WTC11 (cell line): Measurements from ENCODE around the gene TRIM9. TPM values are rescaled to one million over a fixed set of nuclear protein-coding genes. Genes with fewer than 3 reads are reported as not detected.
A peak's percentile ranks its signal among the peaks of the same experiment; 100 is the strongest.

Source experiments
- ATAC-seq: fragments of 200-7000 bp; cut with Tn5 transposase; 2 replicates; pipeline ENCODE4 v1.10.0; 2021; ENCODE audit warnings: mild to moderate bottlenecking, moderate library complexity
- CTCF ChIA-PET: fragments of 300-600 bp; sonication (Branson Sonifier 250); formaldehyde crosslinking; loops from one replicate; lab custom pipeline; 2021; ENCODE audit warnings: antibody characterized with exemption; lab: Charles Lee
- POLR2A ChIA-PET: fragments of 350-600 bp; sonication (Branson Sonifier 250); formaldehyde crosslinking; loops from one replicate; lab custom pipeline; 2021; ENCODE audit warnings: antibody characterized with exemption; lab: Charles Lee
- DNase-seq: peaks from one replicate; pipeline ENCODE4 v3.0.0; 2021; ENCODE audit warnings: low spot score
- H3K27ac Mint-ChIP-seq: 2 replicates; pipeline ENCODE4 v1.8.0; 2021; ENCODE audit warnings: mixed read lengths
- H3K27me3 Mint-ChIP-seq: 2 replicates; pipeline ENCODE4 v1.8.0; 2021; ENCODE audit warnings: low read depth, mild to moderate bottlenecking, moderate library complexity, mixed read lengths
- H3K36me3 Mint-ChIP-seq: 2 replicates; pipeline ENCODE4 v1.8.0; 2021; ENCODE audit warnings: mixed read lengths
- H3K4me1 Mint-ChIP-seq: 2 replicates; pipeline ENCODE4 v1.8.0; 2022; ENCODE audit warnings: mixed read lengths
- H3K4me3 Mint-ChIP-seq: 2 replicates; pipeline ENCODE4 v1.8.0; 2021; ENCODE audit warnings: mild to moderate bottlenecking, moderate library complexity, mixed read lengths
- H3K9me3 Mint-ChIP-seq: 2 replicates; pipeline ENCODE4 v1.8.0; 2021; ENCODE audit warnings: mixed read lengths
- CBFB ChIP-seq: sonication (generic); formaldehyde crosslinking; IDR thresholded peaks from 2 replicates; pipeline ENCODE4 v1.8.1; 2022; ENCODE audit warnings: mild to moderate bottlenecking, low read depth, missing genetic modification reagents
- ETV6 ChIP-seq: sonication (generic); formaldehyde crosslinking; IDR thresholded peaks from 2 replicates; pipeline ENCODE4 v1.8.1; 2022; ENCODE audit warnings: mild to moderate bottlenecking, missing genetic modification reagents
- HMGA2 ChIP-seq: fragments of 250-450 bp; sonication (Bioruptor Pico); IDR thresholded peaks from 2 replicates; pipeline ENCODE4 v1.4.0; 2021; ENCODE audit warnings: mild to moderate bottlenecking, moderate library complexity
- IRF2 ChIP-seq: sonication (generic); formaldehyde crosslinking; IDR thresholded peaks from 2 replicates; pipeline ENCODE4 v1.8.0; 2022; ENCODE audit warnings: low read depth, missing genetic modification reagents, borderline replicate concordance
- JUN ChIP-seq: sonication (generic); formaldehyde crosslinking; IDR thresholded peaks from 2 replicates; pipeline ENCODE4 v1.8.0; 2023; ENCODE audit warnings: mild to moderate bottlenecking, missing genetic modification reagents
- KAT7 ChIP-seq: sonication (generic); formaldehyde crosslinking; IDR thresholded peaks from 2 replicates; pipeline ENCODE4 v1.8.1; 2023; ENCODE audit warnings: missing genetic modification reagents, mild to moderate bottlenecking, borderline replicate concordance
- MYBL2 ChIP-seq: sonication (generic); formaldehyde crosslinking; IDR thresholded peaks from 2 replicates; pipeline ENCODE4 v1.8.1; 2023; ENCODE audit warnings: mild to moderate bottlenecking, moderate library complexity, missing genetic modification reagents
- NR1H2 ChIP-seq: sonication (generic); formaldehyde crosslinking; IDR thresholded peaks from 2 replicates; pipeline ENCODE4 v1.9.0; 2021; ENCODE audit warnings: mild to moderate bottlenecking, moderate library complexity, missing genetic modification reagents
- NR2C2 ChIP-seq: sonication (generic); formaldehyde crosslinking; IDR thresholded peaks from 2 replicates; pipeline ENCODE4 v1.8.0; 2022; ENCODE audit warnings: mild to moderate bottlenecking, missing genetic modification reagents
- RORB ChIP-seq: fragments of 250-450 bp; sonication (Bioruptor Pico); IDR thresholded peaks from 2 replicates; pipeline ENCODE4 v1.9.0; 2021; ENCODE audit warnings: mild to moderate bottlenecking
- SMAD4 ChIP-seq: sonication (generic); formaldehyde crosslinking; IDR thresholded peaks from 2 replicates; pipeline ENCODE4 v1.8.0; 2022; ENCODE audit warnings: mild to moderate bottlenecking, missing genetic modification reagents
- SP1 ChIP-seq: sonication (generic); formaldehyde crosslinking; conservative IDR thresholded peaks from 2 replicates; pipeline ENCODE4 v1.8.1; 2022; ENCODE audit warnings: missing genetic modification reagents
- TCF7 ChIP-seq: sonication (generic); formaldehyde crosslinking; IDR thresholded peaks from 2 replicates; pipeline ENCODE4 v1.8.0; 2022; ENCODE audit warnings: mild to moderate bottlenecking, low read depth, missing genetic modification reagents, moderate library complexity
- TEAD1 ChIP-seq: sonication (generic); formaldehyde crosslinking; IDR thresholded peaks from 2 replicates; pipeline ENCODE4 v1.8.0; 2022; ENCODE audit warnings: mild to moderate bottlenecking, missing genetic modification reagents
- ZNF423 ChIP-seq: fragments of 250-450 bp; sonication (Bioruptor Pico); IDR thresholded peaks from 2 replicates; pipeline ENCODE4 v2.1.2; 2022; ENCODE audit warnings: mild to moderate bottlenecking, moderate library complexity
- ZNF671 ChIP-seq: fragments of 250-450 bp; sonication (Bioruptor Pico); IDR thresholded peaks from 2 replicates; pipeline ENCODE4 v1.8.0; 2021; ENCODE audit warnings: mild to moderate bottlenecking
- total RNA-seq: library from RNA; stranded (reverse); gene quantifications from 3 replicates; pipeline ENCODE4 v1.2.3, GENCODE V29; 2021
- TF ChIP-seq, protein P1 (sequence below): sonication (generic); formaldehyde crosslinking; IDR thresholded peaks from 2 replicates; pipeline ENCODE4 v1.8.1; 2023; ENCODE audit warnings: mild to moderate bottlenecking, missing genetic modification reagents, borderline replicate concordance
- TF ChIP-seq, protein P2 (sequence below): sonication (generic); formaldehyde crosslinking; IDR thresholded peaks from 2 replicates; pipeline ENCODE4 v1.8.0; 2022; ENCODE audit warnings: missing genetic modification reagents
- TF ChIP-seq, protein P3 (sequence below): sonication (generic); formaldehyde crosslinking; IDR thresholded peaks from 2 replicates; pipeline ENCODE4 v1.8.1; 2022; ENCODE audit warnings: mild to moderate bottlenecking, moderate library complexity, missing genetic modification reagents
- TF ChIP-seq, protein P4 (sequence below): sonication (generic); formaldehyde crosslinking; IDR thresholded peaks from 2 replicates; pipeline ENCODE4 v1.8.1; 2022; ENCODE audit warnings: missing genetic modification reagents, borderline replicate concordance
- TF ChIP-seq, protein P5 (sequence below): fragments of 250-450 bp; sonication (Bioruptor Pico); IDR thresholded peaks from 2 replicates; pipeline ENCODE4 v1.9.0; 2021; ENCODE audit warnings: mild to moderate bottlenecking
- TF ChIP-seq, protein P6 (sequence below): fragments of 250-450 bp; sonication (Bioruptor Pico); IDR thresholded peaks from 2 replicates; pipeline ENCODE4 v1.9.0; 2021; ENCODE audit warnings: mild to moderate bottlenecking, borderline replicate concordance

The TRIM9 gene
- total RNA-seq, 1 experiment from 2014 or later, result 4.0 TPM

DNA sequence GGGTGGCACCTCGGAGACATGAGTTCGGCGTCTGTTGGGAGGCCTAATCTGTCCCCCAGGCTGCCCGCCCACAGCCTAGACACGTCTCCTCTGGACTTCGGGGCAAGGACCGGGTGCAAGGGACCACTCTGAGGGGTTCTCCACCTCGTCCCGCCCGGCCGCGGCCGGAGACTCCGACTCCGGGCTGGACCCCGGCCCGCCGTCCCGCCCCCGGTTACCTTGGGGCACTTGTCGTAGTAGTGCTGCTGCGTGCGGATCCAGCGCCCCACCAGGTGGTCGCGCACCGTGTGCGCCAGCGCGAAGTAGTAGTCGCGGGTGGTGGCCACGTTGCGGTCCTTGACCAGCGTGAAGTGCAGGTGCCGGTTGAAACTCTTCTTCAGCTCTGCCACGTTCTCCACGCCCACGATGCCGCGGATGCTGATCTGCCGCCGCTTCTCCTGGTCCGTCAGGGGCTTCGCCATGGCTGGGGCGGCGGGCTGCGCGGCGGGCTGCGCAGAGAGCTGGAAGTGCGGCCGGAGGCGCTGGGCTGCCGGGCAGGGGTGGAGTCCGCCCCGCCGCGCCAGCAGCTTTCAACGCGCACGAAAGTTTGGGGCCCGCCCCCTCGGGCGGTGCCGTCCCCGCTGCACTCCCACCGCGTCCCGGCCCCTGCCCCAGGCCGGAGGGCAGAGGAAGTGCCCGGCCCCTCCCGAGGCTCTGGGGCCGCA is 150.8 kb downstream of the TRIM9 start, which contains the start of gene PYGL:
Gene PYGL (minus strand): TSS at position 541 of the 704 bp plus-strand sequence. CDS start 80 bp downstream, at position 461.
- Mint-ChIP-seq H3K27ac (peak within 1 kb of the TSS; percentile 90), H3K27me3 (no peaks in the 10 kb centered on the region; the same call in 1 of the 2 replicates), H3K4me1 (peaks cover 27% of the 10 kb centered on the region), H3K4me3 (peak within 1 kb of the TSS; percentile 92), H3K9me3 (0 out of 2 replicates have a peak, but pooled peaks cover 5% of the 10 kb centered on the region), H3K36me3 (peaks cover 29% of the 10 kb centered on the region)
- ChIA-PET POLR2A (interaction anchor here (1.3 kb wide), 1 partner anchor 114 kb away, joined by 7 read pairs; no protein-coding TSS in a partner anchor), CTCF (interaction anchor here (0.6 to 1.4 kb wide), 5 partner anchors 9 to 149 kb away, joined by 3 to 6 read pairs (median 3); no protein-coding TSS in a partner anchor)
- ATAC-seq (peak; percentile 81), DNase-seq (peak; percentile 78)
- TF ChIP-seq TCF7 (CRISPR knock-in tag) (0 out of 2 replicates have a peak, but pooled peaks have one; percentile 72), RORB (CRISPR knock-in tag) (no peak), JUN (CRISPR knock-in tag) (0 out of 2 replicates have a peak, but pooled peaks have one; percentile 10), HMGA2 (CRISPR knock-in tag) (no peak), NR1H2 (CRISPR knock-in tag) (no peak), ZNF671 (no peak), IRF2 (CRISPR knock-in tag) (no peak), ZNF423 (CRISPR knock-in tag) (no peak), ETV6 (0 out of 2 replicates have a peak, but pooled peaks have one; percentile 24), KAT7 (CRISPR knock-in tag) (peak; percentile 64; the same call in 1 of the 2 replicates), SP1 (peak; percentile 83), MYBL2 (CRISPR knock-in tag) (peak; percentile 80; the same call in 1 of the 2 replicates), NR2C2 (no peak), CBFB (CRISPR knock-in tag) (no peak), TEAD1 (CRISPR knock-in tag) (no peak; the same call in 1 of the 2 replicates), SMAD4 (no peak)
- TF ChIP-seq, protein P1, sequence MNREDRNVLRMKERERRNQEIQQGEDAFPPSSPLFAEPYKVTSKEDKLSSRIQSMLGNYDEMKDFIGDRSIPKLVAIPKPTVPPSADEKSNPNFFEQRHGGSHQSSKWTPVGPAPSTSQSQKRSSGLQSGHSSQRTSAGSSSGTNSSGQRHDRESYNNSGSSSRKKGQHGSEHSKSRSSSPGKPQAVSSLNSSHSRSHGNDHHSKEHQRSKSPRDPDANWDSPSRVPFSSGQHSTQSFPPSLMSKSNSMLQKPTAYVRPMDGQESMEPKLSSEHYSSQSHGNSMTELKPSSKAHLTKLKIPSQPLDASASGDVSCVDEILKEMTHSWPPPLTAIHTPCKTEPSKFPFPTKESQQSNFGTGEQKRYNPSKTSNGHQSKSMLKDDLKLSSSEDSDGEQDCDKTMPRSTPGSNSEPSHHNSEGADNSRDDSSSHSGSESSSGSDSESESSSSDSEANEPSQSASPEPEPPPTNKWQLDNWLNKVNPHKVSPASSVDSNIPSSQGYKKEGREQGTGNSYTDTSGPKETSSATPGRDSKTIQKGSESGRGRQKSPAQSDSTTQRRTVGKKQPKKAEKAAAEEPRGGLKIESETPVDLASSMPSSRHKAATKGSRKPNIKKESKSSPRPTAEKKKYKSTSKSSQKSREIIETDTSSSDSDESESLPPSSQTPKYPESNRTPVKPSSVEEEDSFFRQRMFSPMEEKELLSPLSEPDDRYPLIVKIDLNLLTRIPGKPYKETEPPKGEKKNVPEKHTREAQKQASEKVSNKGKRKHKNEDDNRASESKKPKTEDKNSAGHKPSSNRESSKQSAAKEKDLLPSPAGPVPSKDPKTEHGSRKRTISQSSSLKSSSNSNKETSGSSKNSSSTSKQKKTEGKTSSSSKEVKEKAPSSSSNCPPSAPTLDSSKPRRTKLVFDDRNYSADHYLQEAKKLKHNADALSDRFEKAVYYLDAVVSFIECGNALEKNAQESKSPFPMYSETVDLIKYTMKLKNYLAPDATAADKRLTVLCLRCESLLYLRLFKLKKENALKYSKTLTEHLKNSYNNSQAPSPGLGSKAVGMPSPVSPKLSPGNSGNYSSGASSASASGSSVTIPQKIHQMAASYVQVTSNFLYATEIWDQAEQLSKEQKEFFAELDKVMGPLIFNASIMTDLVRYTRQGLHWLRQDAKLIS (CRISPR knock-in tag), result no peak
- TF ChIP-seq, protein P2, sequence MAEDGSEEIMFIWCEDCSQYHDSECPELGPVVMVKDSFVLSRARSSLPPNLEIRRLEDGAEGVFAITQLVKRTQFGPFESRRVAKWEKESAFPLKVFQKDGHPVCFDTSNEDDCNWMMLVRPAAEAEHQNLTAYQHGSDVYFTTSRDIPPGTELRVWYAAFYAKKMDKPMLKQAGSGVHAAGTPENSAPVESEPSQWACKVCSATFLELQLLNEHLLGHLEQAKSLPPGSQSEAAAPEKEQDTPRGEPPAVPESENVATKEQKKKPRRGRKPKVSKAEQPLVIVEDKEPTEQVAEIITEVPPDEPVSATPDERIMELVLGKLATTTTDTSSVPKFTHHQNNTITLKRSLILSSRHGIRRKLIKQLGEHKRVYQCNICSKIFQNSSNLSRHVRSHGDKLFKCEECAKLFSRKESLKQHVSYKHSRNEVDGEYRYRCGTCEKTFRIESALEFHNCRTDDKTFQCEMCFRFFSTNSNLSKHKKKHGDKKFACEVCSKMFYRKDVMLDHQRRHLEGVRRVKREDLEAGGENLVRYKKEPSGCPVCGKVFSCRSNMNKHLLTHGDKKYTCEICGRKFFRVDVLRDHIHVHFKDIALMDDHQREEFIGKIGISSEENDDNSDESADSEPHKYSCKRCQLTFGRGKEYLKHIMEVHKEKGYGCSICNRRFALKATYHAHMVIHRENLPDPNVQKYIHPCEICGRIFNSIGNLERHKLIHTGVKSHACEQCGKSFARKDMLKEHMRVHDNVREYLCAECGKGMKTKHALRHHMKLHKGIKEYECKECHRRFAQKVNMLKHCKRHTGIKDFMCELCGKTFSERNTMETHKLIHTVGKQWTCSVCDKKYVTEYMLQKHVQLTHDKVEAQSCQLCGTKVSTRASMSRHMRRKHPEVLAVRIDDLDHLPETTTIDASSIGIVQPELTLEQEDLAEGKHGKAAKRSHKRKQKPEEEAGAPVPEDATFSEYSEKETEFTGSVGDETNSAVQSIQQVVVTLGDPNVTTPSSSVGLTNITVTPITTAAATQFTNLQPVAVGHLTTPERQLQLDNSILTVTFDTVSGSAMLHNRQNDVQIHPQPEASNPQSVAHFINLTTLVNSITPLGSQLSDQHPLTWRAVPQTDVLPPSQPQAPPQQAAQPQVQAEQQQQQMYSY (CRISPR knock-in tag), result peak; percentile 9
- TF ChIP-seq, protein P3, sequence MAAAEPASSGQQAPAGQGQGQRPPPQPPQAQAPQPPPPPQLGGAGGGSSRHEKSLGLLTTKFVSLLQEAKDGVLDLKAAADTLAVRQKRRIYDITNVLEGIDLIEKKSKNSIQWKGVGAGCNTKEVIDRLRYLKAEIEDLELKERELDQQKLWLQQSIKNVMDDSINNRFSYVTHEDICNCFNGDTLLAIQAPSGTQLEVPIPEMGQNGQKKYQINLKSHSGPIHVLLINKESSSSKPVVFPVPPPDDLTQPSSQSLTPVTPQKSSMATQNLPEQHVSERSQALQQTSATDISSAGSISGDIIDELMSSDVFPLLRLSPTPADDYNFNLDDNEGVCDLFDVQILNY (CRISPR knock-in tag), result no peak; the same call in 1 of the 2 replicates
- TF ChIP-seq, protein P4, sequence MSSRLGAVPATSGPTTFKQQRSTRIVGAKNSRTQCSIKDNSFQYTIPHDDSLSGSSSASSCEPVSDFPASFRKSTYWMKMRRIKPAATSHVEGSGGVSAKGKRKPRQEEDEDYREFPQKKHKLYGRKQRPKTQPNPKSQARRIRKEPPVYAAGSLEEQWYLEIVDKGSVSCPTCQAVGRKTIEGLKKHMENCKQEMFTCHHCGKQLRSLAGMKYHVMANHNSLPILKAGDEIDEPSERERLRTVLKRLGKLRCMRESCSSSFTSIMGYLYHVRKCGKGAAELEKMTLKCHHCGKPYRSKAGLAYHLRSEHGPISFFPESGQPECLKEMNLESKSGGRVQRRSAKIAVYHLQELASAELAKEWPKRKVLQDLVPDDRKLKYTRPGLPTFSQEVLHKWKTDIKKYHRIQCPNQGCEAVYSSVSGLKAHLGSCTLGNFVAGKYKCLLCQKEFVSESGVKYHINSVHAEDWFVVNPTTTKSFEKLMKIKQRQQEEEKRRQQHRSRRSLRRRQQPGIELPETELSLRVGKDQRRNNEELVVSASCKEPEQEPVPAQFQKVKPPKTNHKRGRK (CRISPR knock-in tag), result no peak
- TF ChIP-seq, protein P5, sequence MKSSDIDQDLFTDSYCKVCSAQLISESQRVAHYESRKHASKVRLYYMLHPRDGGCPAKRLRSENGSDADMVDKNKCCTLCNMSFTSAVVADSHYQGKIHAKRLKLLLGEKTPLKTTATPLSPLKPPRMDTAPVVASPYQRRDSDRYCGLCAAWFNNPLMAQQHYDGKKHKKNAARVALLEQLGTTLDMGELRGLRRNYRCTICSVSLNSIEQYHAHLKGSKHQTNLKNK (CRISPR knock-in tag), result no peak
- TF ChIP-seq, protein P6, sequence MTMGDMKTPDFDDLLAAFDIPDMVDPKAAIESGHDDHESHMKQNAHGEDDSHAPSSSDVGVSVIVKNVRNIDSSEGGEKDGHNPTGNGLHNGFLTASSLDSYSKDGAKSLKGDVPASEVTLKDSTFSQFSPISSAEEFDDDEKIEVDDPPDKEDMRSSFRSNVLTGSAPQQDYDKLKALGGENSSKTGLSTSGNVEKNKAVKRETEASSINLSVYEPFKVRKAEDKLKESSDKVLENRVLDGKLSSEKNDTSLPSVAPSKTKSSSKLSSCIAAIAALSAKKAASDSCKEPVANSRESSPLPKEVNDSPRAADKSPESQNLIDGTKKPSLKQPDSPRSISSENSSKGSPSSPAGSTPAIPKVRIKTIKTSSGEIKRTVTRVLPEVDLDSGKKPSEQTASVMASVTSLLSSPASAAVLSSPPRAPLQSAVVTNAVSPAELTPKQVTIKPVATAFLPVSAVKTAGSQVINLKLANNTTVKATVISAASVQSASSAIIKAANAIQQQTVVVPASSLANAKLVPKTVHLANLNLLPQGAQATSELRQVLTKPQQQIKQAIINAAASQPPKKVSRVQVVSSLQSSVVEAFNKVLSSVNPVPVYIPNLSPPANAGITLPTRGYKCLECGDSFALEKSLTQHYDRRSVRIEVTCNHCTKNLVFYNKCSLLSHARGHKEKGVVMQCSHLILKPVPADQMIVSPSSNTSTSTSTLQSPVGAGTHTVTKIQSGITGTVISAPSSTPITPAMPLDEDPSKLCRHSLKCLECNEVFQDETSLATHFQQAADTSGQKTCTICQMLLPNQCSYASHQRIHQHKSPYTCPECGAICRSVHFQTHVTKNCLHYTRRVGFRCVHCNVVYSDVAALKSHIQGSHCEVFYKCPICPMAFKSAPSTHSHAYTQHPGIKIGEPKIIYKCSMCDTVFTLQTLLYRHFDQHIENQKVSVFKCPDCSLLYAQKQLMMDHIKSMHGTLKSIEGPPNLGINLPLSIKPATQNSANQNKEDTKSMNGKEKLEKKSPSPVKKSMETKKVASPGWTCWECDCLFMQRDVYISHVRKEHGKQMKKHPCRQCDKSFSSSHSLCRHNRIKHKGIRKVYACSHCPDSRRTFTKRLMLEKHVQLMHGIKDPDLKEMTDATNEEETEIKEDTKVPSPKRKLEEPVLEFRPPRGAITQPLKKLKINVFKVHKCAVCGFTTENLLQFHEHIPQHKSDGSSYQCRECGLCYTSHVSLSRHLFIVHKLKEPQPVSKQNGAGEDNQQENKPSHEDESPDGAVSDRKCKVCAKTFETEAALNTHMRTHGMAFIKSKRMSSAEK (CRISPR knock-in tag), result no peak
